ENCODE measurements around the gene GKN1.
"Not testable (repeated sequence)": the region's sequence is repeated elsewhere in the genome, so short reads cannot be mapped to it uniquely, and the experiment has no call there.

The GKN1 gene, protein sequence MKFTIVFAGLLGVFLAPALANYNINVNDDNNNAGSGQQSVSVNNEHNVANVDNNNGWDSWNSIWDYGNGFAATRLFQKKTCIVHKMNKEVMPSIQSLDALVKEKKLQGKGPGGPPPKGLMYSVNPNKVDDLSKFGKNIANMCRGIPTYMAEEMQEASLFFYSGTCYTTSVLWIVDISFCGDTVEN

GRCh38 chr2:68974251-68974650 is at the start of gene GKN1:
GKN1 (plus strand) TSS chr2:68974636; CDS start chr2:68974678, 42 bp downstream.
- no peak for DNase-seq

DNA sequence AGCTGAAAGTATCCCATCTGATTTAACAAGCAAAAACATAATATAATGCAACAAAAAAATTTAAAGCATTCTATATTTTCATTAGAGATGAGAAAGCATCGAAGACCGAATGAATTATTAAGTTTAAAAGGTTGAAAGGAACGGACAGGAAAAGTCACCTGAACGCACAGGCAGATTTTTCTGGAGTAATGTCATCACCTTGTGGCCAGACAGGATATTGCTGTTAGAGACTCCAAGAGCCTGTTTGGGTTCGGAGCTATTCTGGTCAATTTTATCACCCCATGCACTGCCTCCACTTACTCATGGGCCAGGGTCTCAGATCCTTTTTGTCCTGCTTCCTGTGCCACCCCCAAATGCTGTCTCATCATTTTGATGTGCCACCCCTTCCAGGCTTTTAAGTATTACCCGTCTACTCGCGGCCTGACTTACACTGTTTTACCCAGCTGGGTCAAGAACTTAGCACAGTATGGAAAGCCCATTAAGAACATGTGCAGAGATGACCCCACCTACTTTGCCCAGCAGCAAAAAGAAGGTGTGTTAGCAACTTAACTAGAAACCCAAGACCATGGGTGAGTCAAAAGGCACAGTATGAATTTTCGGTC is 49.0 kb upstream of the GKN1 start:
- DNase-seq: no peak

DNA sequence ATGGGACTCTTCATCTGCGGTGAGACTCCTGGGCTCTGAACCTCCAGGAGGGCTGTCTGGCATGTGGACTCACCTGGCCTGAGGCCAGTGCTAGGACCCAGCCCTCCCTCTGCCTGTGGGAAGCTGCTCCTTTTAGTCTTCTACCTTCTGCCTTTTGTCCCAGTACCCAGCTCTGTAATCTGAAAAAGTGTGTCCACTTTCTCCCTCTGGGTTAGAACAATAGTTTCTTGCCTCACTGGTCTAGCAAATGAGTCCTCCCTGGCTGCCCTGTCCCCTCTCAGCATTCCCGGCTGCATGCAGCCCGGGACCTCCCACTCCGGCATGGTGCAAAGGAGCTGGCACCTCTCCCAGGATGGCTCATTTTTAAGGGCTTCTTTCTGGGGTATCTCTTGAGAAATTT is 47.6 kb upstream of the GKN1 start:
- DNase-seq: no peak

DNA sequence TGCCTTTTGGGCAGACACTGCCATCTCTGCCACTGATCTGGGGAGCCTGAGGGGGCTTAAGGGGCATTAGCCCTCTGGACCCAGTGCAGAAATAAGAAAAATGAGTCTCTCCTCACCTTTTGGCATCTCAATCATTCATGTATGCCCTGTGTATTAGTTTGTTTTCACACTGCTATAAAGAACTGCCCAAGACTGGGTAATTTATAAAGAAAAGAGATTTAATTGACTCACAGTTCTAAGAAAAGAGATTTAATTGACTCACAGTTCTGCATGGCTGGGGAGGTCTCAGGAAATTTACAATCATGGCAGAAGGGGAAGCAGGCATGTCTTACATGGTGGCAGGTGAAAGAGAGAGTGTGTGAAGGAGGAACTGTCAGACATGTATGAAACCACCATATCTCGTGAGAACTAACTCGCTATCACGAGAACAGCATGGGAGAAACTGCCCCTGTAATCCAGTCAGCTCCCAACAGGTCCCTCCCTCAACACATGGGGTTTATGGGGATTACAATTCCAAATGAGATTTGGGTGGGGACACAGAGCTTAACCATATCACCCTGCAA is 43.2 kb upstream of the GKN1 start:
- DNase-seq: no peak

GRCh38 chr2:68931799-68932198 is 42.6 kb upstream of the GKN1 start:
- DNase-seq: no peak

- no peak for DNase-seq
Observed at GRCh38 chr2:68932402-68932801, 42.0 kb upstream of the GKN1 start.

- no peak for DNase-seq
Observed at GRCh38 chr2:68934021-68934420, 40.4 kb upstream of the GKN1 start.

DNA sequence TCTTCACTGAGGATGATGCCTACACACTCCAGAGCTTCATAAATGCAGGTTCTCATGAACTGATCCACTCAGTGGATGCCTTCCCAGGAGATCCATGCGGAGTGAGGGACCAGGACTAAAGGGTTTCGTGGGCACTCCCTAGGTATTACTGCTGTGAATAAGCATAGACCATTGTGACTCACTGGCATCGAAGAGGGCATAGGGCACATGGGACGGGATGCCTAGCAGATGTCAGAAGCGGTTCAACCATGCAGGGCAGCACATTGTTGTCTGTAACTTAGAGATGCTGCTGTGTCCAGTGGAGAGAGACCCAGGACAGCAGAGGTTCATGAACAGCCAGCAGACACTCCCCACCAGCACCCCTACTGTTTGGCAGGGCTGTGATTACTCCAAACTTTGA is 39.0 kb upstream of the GKN1 start:
- no peak for DNase-seq

DNA sequence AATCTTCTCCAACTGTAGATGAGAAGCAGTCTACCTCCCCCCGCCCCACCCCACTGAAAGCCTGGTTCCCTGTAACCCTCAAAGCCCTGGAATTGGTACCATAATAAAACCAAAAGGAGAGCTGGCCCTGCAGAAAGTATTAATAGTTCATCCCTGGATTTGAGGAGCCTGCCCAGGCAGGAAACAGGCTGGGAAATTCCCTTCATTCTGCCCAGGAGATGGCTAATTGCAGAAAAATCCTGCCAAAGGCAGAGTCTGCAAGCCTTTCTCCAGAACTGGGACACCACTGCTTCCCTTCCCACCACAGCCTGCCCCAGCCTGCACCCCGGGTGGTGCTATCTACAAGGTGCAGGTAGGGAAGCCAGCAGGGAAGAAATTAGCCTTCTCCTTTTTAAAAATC is 38.0 kb upstream of the GKN1 start:
- DNase-seq: no peak

- no peak for DNase-seq
Observed at GRCh38 chr2:68936889-68937288, 37.5 kb upstream of the GKN1 start.

DNA sequence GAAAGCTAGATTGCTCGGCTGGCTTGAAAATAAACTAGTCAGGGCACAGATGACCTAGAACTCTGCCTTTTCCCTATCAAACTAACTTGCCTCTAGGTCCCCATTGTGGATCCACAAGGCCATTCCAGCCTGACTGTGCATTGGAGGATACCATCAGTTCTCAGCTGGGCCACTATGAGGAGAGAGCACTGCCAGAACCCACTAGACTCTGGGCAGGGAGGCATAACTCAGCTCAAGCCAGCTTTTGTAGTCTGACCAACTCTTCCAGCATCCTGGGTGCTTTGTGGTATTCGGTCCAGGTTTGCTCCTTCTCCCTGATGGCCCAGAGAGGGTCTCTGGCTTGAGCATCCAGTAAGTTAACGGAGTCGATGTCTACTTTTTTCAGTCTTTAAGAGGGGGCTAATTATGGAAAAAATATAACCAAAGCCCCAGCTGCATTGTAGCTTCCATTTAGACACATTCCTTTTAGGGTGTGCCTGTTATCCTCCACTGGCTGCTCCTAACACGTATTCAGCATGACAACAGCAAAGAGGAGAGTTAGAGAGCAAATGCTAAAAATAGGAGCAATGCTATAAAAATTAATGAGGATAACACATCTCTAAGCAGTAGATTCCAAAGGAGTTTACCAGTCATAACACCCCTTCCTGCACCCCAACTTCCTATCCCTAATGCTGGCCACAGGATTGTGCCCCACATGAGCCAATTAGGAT is 36.9 kb upstream of the GKN1 start:
- no peak for DNase-seq

- no peak for DNase-seq
Observed at GRCh38 chr2:68938938-68939337, 35.5 kb upstream of the GKN1 start.

DNA sequence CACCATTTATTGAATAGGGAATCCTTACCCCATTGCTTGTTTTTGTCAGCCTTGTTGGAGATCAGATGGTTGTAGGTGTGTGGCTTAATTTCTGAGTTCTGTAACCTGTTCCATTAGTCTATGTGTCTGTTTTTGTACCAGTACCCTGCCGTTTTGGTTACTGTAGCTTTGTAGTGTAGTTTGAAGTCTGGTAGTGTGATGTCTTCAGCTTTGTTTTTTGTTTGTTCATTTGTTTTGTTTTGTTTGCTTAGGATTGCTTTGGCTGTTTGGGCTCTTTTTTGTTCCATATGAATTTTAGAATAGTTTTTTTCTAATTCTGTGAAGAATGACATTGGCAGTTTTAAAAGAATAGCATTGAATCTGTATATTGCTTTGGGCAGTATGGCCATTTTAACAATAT is 34.5 kb upstream of the GKN1 start:
- no peak for DNase-seq

DNA sequence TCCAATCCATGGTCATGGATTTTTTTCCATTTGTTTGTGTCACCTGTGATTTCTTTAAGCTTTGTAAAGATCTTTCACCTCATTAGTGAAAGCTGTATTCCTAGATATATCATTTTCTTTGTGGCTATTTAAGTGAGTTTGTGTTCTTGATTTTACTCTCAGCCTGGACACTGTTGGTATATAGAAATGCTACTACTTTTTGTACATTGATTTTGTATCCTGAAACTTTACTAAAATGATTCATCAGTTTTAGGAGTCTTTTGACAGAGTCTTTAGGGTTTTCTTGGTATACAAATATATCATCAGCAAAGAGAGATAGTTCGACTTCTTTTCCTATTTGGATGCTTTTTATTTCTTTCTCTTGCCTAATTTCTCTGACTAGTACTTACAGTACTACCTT is 34.1 kb upstream of the GKN1 start:
- no peak for DNase-seq

GRCh38 chr2:68942827-68943226 is 31.6 kb upstream of the GKN1 start:
- DNase-seq: no peak

DNA sequence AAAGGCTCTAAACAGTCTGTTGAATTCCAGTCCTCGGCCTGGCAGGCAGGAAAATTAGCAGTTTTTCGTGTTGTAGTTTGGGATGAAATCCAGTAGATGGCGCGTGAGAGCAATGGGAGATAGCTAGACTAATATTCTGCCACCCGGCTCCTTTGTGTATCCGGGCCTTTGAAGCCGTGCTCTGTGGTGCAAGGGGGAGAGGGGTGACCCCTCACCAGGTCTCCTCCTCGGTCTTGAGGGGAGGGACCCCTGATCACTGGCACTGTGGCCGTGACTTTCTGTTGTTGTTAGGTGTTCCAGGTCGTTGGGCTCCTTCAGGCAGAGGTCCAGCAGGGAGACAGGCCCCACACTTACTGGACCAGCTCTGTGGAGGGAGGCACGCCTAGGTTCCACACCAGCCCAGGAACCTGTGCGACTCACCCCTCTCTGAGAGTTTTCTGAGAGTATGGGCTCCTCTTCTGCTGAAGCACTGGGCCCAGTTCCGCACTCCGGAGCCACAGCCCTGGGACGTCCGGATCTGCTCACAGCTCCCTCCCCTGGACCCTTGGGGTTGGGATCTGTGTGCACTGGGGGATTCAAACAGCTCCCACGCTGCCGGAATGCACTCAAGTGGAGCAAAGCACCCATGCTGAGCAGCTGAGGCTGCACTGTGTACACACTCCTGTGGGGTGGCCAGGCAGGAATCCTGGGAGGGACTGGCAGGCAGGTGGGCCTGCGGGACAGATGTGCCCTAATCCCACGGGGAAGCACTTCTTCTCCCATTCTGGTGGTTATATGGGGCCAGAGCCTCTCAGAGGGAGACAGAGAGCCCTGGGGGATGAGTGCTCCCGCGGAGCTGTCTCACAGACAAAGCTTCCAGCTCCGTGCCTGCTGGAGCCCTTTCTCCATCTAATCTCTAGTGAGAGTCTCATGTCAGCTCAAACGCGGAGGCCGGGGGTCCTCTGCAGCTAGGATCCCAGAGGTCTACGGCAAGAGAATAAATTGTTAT is 30.6 kb upstream of the GKN1 start:
- DNase-seq: peak in 8 of 14 donors; percentile 16 to 48 (median 27)

DNA sequence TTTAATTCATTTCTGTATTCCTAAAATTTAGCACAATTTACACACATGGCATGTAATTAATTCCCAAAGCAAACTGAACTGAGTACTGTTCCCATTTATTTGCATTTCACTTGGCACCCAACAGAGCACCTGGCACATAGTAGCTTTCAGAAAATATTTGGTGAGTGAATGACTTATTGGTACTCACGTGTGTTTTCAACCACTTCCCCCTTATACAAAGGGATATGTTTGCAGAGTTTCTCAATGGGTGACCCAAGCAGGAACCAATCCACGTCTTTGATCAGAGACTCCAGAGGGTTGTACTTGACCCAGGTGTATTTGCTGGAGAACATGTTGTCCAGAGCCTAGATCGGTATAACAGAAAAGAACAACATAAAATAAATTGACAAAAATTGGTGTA is 28.3 kb upstream of the GKN1 start:
- DNase-seq: no peak

- no peak for DNase-seq
Observed at GRCh38 chr2:68948710-68949109, 25.7 kb upstream of the GKN1 start.

DNA sequence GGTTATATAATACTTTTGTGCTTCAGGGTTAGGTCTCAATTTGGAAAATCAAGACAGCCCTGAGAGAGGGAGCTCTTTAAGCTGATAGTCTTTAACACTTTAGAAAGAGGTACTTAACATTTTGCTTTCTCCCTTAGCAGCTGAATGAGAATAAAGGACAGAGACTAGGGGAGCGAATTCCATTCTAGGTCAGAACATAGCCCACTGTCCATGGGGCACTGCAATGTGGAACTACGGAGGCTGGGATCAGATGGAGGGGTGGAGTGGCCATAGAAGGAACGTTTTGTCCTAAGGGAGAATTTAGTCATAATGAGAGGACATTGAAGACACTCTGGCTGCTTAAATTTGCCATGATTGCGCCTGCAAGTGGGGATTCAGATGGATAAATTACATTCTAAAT is 22.5 kb upstream of the GKN1 start:
- no peak for DNase-seq

GRCh38 chr2:68952887-68953521 is 21.4 kb upstream of the GKN1 start, which contains the start of gene GKN2:
GKN2 (minus strand) TSS chr2:68952893; CDS start chr2:68952861, 32 bp downstream.
- no peak for DNase-seq

DNA sequence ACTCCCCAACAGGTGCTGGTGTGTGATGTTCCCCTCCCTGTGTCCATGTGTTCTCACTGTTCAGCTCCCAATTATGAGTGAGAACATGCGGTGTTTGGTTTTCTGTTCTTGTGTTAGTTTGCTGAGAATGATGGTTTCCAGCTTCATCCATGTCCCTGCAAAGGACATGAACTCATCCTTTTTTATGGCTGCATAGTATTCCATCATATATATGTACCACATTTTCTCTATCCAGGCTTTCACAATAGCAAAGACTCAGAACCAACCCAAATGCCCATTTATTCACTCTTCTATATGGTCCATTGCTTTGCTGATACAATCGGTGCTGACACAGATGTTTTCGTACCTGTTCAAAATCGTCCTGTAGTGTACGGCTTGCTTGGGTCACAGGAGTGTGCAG is 19.0 kb upstream of the GKN1 start:
- not testable (repeated sequence) for DNase-seq

DNA sequence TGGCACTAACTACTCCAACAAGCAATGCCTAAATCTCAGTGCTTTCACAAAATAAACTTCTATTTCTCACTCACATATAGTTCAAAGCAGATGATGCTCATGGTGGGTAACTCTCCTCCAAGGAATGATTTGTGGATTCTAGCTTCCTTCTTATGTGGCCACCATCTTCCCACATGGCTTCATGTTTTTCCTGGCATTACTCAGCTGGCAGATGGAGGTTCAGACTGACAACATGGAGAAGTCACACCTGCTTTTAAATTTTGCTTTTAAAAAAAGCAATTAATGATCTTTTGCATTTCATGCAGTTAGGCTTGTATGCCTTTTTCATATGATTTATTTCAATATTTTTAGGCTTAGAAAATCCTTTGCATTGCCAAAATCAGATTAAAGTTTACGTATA is 15.4 kb upstream of the GKN1 start:
- DNase-seq: no peak

Data from C1 segment of cervical spinal cord (tissue), 14 donors.